Hindlimb muscle (tissue), 1 donor: ENCODE measurements around the gene HOMER2. TPM values are rescaled to one million over a fixed set of nuclear protein-coding genes. Genes with fewer than 3 reads are reported as not detected.
"Not testable (repeated sequence)": the region's sequence is repeated elsewhere in the genome, so short reads cannot be mapped to it uniquely, and the experiment has no call there.

ENCODE experiments used
- DNase-seq: peaks from one replicate; pipeline ENCODE4 v3.0.0-alpha.2; 2013
- polyA plus RNA-seq: library from polyadenylated mRNA; unstranded; fragments of 120-200 nt; gene quantifications from one replicate; pipeline ENCODE4 v1.2.1, GENCODE V29; 2013; ENCODE audit not compliant: insufficient read length

The HOMER2 gene
- polyA plus RNA-seq, 1 donor: 22.4 TPM

DNA sequence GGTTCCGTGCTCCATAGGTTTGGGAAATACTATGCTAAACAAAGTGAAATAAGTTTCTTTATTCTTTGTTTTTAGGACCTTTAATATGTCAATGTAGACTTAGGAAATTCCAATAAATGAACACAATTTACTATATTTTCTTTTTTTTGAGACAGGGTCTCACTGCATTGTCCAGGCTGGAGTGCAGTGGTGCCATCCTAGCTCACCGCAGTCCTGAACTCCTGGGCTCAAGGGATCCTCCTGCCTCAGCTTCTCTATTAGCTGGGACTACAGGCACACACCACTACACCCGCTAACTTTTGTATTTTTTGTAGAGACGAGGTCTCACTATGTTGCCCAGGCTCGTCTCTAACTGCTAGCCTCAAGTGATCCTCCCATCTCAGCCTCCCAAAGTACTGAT is 12.4 kb upstream of the HOMER2 start:
- DNase-seq: no peak

DNA sequence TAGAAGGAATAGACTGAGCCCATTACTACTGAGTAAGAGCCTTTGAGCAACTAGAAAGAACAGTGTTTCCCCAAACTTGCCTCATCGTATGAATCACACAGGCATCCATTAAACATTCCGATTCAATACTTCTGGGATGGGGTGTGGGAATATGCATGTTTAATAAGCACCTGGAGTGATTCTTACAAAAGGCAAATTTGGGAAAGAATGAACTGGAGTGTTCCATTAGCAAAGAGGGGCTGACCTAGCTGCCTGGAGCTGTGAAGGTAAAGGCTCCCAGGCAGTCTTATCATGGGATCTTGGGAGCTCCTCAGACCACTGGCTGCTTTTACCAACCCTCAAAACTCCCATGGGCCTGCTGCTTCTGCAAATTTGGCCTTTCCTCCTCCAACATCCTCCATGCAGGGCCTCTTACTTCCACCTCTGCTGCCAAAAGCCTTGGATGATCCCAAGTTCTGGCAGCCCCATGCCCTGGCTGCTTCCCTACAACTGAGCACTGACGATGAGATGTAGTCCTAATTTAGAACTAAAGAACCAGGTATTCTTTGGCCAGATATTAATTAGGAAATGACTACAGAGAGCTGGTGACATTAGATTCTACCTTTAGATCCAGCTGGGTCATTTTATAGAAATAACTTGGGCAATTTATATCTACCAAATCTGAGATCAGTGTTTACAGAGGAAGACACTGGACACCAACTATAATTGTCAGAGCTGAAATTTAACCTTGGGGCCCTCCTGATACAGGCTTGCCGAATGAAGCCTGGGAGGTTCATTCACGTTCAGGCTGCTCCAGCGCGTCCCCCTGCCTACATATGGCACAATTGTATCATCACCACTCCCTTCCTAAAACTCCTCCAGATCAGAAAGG is 11.2 kb upstream of the HOMER2 start:
- no peak for DNase-seq

DNA sequence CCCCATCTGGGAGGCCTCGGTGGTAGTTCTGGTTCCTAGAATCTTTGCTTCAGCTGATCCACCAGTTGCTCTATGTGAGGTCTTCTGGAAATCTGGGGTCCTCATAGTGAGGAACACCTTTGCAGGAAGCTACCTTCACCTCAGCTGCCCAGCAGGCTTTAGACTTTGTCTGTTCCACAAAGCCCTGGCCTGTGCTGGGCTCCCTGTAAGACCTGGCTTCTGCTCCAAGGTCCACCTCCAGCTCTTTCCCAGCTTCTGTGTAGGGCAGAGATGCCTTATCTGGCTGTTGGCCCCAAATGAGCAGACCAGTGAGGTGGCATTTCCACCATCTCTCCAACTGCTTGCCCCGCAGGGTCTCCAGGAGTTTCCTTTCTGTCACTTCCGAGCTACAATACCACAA is 8.2 kb upstream of the HOMER2 start:
- DNase-seq: no peak

DNA sequence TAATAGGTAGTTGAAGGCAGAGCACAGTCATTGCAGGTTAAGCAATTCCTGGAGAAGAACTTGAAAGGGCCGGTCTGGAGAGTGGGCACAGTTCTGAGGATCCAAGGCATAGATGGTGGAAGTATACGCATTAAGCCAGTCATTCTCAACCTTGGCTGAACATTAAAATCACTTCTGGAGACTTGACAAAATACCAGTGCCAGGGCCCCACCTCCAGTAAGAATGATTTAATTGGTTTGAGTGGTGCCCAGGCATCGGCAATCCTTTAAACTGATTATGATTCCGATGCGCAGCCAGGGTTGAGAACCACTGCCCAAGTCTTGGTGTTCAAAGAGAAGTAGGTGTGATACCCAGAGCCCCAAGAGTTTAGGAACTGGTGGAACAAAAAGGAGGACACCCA is 6.9 kb upstream of the HOMER2 start:
- DNase-seq: no peak

DNA sequence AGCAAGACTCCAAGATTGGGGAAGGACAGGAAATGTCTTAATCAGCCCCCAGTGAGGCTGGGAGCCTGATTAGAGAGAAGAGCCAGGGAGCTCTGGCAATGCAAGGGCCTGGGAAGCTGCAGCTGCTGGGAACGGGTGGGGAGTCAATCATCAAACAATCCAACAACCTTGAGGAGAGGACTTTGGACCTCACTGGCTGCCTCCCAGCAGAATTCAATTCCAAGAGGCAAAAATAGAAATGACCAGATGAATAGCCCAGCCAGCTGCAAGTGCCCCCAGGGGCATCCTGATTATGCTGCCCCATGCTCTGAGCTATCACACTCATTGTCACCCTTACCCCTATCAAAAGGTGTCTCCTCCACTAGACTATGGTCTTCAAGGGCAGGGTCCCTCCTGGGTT is 6.1 kb upstream of the HOMER2 start:
- no peak for DNase-seq

DNA sequence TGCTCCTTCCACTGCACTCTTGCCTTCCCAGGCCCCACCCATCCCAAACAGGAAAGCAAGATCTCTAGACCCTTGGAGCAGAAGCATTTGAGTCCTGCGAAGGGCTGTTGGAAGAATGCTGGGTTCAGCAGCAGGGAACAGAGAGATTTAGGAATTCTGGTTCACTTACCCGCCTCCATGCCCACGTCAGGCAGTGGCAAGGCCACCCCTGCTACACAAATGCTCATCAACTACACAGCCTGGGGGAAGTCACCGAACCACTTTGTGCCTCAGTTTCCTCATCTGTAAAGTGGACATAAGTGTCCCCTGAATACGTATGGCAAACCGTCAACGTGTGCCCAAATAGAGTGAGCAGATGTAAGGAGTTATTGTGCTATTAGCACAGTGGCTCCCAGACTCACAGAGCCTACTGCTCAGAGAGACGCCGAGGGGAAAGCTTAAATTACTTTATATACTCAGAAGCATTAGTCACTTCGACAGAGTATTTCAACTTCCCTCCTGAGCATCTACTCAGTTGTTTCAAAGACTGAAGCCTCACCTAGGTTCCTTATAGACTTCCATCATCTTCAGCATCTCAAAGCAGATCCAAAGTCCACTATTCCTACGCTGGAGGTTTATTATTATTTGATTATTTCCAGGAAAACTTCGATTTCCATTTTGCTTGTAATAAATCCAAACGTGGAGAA is 905 bp downstream of the HOMER2 start:
- DNase-seq: no peak

DNA sequence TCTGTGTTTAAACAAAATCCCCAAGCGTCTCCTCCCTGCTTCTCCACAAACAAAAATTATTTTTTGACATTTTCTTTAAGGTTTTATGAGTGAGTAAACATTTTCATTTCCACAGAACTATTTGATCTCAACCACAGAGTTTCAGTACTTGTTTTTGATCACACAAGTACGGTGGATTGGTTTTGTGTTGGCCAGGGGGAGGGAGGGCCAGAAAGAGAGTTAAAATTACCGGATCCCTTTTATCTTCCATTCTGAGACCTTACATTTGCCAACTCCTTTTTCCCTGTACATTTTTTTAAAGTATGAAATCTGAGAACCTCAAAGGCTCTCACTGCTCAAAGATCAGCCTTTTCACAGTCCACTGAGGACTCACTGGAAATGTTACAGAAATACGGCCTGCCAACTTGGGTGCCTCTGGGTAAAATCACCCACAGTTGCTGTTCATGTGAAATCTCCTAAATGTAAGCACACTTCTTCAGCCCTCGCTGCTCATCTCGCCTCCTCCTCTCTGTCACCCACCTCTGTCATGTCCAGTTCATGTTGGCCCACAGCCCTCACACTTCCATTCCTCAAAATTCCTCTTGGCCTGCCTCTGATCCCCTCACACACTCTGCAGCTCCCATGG is 1.7 kb downstream of the HOMER2 start:
- DNase-seq: no peak

DNA sequence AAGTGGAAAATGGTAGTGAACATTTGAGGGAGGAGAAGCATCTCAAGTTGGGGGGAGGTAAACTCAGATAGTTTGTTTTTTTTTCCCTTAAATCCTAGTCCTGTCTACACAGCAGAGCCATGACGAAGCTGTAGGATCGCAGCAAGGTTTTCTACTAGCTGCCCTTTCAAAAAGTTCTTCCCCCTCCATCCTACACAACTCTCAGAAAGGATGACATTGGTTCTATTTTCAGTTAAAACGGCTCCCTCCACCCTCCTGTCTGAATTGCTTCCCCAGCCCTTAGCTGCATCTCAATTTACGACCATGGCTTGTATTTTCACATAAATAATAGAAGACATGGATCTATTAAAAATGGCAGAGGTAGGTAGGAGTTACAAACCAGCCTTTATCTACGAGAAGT is 2.2 kb downstream of the HOMER2 start:
- DNase-seq: no peak

DNA sequence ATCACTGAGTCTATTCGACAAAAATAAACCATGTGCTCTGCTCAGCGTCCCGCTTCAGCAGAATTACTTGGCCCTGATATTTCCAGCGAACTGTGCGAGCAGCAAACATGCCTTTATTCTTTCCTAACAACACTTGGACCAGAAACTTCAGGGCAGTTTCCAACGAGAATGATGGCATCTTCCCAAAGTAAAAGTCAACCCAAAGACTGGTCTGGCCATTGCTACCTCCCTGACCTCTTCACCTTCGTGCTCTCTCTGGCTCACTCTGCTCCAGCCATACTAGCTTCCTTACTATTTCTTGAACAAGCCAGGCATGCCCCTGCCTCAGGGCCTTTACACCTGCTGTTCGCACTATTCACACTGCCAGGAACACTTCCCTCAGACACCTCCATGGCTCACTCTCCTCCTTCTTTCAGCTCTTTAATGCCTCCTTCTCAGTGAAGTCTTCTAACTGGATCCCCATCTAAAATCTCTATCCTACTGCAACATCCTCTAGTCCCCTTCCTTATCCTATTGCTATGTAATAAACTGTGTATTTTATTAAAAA is 6.3 kb downstream of the HOMER2 start:
- no peak for DNase-seq

DNA sequence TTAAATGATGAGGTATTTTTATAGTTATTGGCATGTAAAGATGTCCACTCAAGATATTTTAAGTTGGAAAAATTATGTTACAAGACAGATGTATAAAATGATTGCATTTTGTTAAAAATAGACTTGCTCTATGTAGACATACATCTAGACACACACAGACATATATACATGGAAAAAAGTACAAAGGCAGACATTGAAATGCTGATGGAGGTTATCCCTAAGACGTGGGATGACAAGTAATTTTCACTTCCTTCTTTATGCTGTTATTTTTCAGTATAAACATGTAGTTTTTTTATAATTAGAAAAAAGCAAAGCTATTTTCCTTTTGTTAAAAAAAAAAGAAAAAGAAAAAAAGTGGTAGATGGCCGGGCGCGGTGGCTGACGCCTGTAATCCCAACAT is 7.2 kb downstream of the HOMER2 start:
- no peak for DNase-seq

DNA sequence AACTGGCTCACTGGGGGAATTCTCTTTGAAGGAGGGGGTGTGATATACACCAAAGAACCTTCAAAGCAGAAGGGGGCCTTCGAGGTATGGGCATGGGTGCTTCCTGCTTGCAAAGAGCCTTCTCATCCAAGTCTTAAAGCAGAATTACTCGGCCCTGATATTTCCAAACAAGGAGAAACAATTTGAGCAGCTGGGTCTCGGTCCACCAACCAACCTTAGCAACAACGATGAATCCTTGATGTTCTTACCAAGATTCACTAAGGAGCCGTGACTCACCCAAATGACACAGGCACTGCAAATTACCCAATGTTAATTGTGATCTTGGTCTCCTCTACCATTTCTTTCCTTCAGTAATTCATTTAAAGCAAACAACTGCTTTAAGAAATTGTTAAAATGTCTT is 7.7 kb downstream of the HOMER2 start:
- no peak for DNase-seq

DNA sequence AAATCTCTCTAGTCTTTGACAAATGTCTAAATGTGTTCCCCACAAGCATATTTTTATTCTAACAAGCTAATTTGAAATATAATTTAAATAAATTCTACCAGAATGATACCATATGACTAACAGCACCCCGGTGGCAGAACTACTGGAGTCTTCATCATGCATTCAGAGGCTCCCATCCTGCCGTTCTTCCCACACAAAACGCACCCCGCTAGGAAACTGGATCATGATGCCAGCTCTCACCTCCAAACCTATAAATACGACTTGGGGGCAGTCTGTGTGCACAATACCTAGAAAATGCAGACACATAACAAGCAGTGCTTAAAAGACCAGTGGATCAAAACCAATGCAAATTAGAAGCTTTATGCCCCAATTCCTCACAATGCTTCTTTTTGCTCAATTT is 8.5 kb downstream of the HOMER2 start:
- DNase-seq: no peak

DNA sequence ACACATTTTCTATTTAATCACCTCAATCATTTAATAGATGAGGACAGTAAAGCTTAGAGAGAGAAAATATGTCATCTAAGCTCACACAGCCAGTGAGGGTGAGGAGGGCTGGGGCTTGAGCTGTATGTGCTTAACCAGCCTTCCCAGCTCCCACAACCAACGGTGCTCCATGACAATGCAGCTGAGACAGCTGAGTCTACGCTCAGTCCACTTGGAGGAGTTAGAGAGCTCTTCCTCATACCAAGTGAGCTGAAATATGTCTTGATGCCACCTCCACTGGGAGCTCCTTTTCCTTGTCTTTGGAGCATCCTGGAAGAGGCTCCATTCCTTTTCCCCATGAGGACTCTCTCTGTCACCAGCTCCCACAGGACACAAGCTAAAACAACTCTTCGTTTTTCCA is 9.3 kb downstream of the HOMER2 start:
- no peak for DNase-seq

DNA sequence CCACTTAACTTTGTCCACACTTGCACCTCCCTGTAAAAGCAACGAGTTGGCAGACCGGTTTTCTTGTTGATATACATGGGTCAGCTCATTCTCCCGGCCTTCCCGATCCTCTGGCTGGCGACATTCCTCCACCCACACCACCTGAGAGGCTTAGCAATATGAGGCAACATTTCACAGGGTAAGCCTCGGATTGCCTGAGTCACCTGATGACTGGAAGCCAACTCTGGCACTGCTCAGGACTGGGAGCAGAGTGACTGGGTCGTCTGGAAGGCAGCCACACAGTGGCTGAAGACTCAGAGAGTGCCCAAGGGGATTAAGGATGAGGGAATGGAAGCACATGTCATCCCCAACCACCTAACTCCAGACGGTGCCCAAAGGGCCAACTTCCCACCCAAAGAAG is 9.8 kb downstream of the HOMER2 start:
- no peak for DNase-seq

DNA sequence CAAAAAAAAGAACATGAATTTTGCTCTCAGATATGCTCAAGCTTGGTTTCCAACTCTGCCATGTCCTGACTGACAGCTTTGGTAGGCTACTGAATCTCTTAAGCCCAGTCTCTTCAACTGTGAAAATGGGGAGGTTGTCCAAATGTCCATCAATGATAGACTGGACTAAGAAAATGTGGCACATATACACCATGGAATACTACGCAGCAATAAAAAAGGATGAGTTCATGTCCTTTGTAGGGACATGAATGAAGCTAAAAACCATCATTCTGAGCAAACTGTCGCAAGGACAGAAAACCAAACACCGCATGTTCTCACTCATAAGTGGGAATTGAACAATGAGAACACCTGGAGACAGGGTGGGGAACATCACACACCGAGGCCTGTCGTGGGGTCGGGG is 12.8 kb downstream of the HOMER2 start:
- not testable (repeated sequence) for DNase-seq

DNA sequence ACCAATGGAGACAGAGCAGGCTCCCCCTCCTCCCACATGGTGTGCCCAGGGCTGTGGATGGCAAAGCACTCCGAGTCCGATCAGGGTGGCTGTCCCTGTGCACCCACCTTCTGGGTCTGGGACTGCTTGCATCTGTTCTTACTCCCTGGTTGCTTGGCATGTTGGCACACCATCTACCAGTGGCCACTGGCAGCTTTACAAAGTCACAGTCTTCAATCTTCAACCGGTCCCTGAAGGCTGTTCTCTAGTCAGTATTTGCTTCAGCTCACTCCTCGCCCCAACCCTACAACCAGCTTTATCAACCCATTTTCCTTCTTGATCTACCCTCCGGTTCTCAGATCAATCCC is 14.8 kb downstream of the HOMER2 start:
- DNase-seq: no peak

DNA sequence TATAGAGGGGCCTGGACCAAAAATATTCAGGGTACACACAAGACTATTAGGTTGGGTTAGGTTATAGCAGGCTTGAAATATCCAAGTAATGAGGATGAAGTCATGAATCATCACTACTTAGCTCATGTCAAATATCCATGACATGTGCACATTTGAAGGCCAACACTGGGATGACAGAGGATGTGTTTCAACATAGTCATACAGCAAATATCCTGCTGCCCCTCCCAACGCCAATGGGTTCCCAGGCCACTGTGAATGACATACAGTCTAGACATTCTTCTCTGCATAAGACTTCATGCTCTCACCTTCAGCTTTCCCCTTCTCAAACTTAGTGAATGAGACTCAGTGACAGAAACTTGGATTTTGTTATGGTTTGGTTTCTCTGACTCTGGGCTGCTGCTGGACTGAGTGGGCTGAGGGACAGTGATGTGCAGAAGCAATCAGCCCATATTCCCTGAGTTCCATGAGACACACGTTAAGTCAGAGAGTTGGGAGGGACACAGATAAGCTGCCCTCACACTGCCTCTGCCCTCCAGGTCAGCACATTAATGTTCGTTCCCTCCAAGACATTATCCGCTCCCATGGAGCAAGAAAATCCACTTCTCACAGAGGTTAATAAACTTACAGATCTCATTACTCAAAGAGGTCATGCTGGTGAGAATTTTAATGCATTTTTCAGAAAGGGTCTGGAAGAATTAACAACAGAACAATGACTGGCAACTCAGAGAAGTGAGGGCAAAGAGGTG is 15.4 kb downstream of the HOMER2 start:
- DNase-seq: no peak

DNA sequence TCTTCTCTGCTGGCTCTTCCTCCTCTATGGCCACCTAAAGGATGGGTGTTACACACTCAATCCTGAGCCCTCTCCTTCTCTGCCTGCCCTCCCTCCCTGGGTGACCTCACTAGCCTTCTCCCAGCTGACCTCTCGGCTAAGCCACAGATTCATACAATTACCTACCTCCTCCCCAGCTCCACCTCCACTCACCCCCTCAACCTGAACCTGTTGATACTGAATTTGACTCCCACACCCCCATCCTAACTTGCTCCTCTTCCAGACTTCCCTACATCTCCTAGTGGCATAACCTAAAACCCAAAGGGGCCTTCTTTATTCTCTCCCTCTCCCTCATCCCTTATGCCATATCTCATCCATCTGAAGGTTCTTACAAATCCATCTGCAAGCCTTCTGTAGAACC is 17.1 kb downstream of the HOMER2 start:
- no peak for DNase-seq

DNA sequence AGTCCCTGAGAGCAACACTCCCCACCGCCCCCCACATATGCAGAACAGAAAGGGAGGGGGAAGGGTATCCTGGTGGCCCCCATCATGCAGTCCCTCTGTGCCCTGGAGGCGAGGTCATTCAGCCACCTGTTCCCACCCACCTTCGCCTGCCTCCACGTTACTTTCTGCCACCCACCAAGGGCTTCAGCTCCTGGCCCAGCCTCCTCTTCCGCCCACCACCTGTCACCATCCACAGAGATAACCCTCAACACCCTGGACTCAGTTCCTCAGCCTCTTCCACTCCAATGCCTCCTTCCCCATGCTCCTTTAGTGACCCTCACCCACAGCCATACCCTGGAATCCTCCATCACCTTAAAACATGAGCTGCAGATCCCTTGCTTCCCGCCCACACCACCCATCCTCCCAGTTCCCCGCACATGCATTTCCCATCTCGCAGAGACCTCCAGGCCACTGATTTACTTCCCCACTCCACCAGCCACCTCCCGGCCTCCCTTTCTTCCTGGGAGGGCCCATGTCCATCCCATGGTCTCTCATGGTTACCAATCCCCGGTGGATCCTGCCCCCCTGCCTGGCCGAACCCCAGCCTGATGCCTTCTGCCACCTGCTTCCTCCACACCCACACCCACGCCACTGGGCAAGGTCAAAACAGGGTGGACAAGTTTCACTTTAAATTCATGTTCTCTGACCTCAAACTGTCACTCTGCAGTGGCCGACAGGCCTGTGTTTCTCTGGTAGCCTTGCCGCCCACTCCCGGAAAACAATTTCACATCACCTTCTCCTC is 18.2 kb downstream of the HOMER2 start:
- DNase-seq: no peak

DNA sequence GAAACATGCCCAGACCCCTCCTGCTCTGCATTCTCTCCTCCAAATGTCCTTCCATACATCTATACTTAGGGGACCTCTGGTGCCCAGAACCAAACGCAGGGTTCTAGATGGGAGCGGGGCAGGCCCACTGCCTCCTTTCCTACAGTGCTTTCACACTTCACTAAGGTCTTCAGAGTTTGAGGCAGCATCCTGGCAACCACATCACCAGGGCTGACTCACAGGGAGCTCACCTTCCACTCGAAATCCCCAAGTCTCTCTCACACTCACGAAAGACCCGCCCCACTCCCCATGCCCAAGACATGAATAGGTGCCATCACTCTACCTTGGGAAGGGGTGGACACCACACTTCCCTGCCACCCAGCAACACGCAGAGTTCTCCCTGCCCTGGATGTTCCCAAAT is 18.9 kb downstream of the HOMER2 start:
- no peak for DNase-seq

DNA sequence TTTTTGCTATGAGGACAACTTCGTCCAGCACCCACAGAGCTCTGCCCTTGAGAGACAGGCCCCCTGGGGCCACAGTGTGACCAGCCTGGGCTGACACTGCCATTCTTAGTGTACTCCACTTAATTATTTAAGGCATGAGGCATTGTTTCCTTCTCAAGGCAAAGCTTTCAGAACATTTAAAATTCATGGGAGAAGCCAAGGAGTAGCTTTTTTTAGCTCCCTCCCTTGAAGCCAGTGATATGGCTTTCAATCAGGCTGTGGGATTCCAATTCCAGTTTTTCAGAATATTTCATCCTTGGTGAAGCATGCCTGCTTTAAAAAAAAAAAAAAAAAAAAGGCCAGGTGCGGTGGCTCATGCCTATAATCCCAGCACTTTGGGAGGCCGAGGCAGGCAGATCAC is 21.3 kb downstream of the HOMER2 start:
- DNase-seq: no peak

DNA sequence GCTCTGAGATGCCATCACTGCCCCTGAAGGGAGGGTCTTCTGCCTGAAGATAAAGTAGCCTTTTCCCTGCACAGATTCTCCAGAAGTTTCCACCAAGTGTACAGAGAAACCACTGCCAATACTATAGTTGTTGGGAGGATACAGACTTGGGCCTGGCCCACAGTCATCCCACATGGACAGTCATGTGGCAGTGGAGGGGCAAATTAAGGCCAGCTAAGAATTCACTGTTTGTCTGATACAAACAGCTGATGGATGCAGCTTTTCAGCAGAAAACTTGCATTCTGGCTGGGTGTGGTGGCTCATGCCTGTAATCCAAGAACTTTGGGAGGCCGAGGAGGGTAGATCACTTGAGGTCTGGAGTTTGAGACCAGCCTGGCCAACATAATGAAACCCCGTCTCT is 22.1 kb downstream of the HOMER2 start:
- DNase-seq: no peak
